Measurements from ENCODE around the gene RPL27A.

RPL27A gene

GRCh38 chr11:8721609-8722500 is 39.3 kb downstream of the RPL27A start:
- DNase-seq (ENCODE audit: low read depth in 2 of 2): no peak

- DNase-seq (ENCODE audit: low read depth in 2 of 2): no peak
Observed at GRCh38 chr11:8722809-8723208, 40.2 kb downstream of the RPL27A start.

GRCh38 chr11:8723711-8724110 is 41.1 kb downstream of the RPL27A start:
- DNase-seq (ENCODE audit: low read depth in 2 of 2): no peak

GRCh38 chr11:8724682-8725081 is 42.1 kb downstream of the RPL27A start:
- no peak for DNase-seq (ENCODE audit: low read depth in 2 of 2)

GRCh38 chr11:8726395-8726794 is 43.8 kb downstream of the RPL27A start:
- no peak for DNase-seq (ENCODE audit: low read depth in 2 of 2)

- no peak for DNase-seq (ENCODE audit: low read depth in 2 of 2)
Observed at GRCh38 chr11:8728563-8728962, 46.0 kb downstream of the RPL27A start.

GRCh38 chr11:8729067-8729466 is 46.5 kb downstream of the RPL27A start:
- DNase-seq (ENCODE audit: low read depth in 2 of 2): no peak

- no peak for DNase-seq (ENCODE audit: low read depth in 2 of 2)
Observed at GRCh38 chr11:8729837-8730696, 47.5 kb downstream of the RPL27A start.

- DNase-seq (ENCODE audit: low read depth in 2 of 2): no peak
Observed at GRCh38 chr11:8730697-8731020, 48.1 kb downstream of the RPL27A start.

- no peak for DNase-seq (ENCODE audit: low read depth in 2 of 2)
Observed at GRCh38 chr11:8731647-8732323, 49.2 kb downstream of the RPL27A start.

GRCh38 chr11:8732324-8732670 is 49.7 kb downstream of the RPL27A start:
- DNase-seq (ENCODE audit: low read depth in 2 of 2): no peak

GRCh38 chr11:8732748-8733241 is 50.2 kb downstream of the RPL27A start:
- DNase-seq (ENCODE audit: low read depth in 2 of 2): no peak

- no peak for DNase-seq (ENCODE audit: low read depth in 2 of 2)
Observed at GRCh38 chr11:8733852-8734251, 51.3 kb downstream of the RPL27A start.

GRCh38 chr11:8735094-8735493 is 52.5 kb downstream of the RPL27A start:
- DNase-seq (ENCODE audit: low read depth in 2 of 2): no peak

GRCh38 chr11:8739309-8739793 is 56.8 kb downstream of the RPL27A start:
- DNase-seq (ENCODE audit: low read depth in 2 of 2): no peak

Data from stimulated activated CD8-positive, alpha-beta memory T cell treated with anti-CD3 and anti-CD28 coated beads, Interleukin-7, amount 100 ng/mL, for 1 hour (primary cell).